Measurements from ENCODE around the gene TCEAL7.

Gene TCEAL7

GRCh38 chrX:103367502-103367901, 37.5 kb downstream of the TCEAL7 start:
- FAIRE-seq = no peak

GRCh38 chrX:103369479-103369878, 39.4 kb downstream of the TCEAL7 start:
- no peak for FAIRE-seq
- DNase-seq (ENCODE audit: low spot score) = no peak

More at GRCh38 chrX:103367502-103367901, 37.5 kb downstream of the TCEAL7 start:
- no peak for DNase-seq (ENCODE audit: low spot score)

- DNase-seq (ENCODE audit: low spot score) (no peak), FAIRE-seq (no peak)
Observed at GRCh38 chrX:103372886-103373285, 42.8 kb downstream of the TCEAL7 start.

GRCh38 chrX:103373581-103373980, 43.5 kb downstream of the TCEAL7 start:
- FAIRE-seq (no peak), DNase-seq (ENCODE audit: low spot score) (no peak)

- FAIRE-seq = no peak
- DNase-seq (ENCODE audit: low spot score) = peak; percentile 31
Observed at GRCh38 chrX:103376118-103376978, 46.3 kb downstream of the TCEAL7 start, which contains the start of gene BEX3. Gene BEX3, plus strand, starts transcription at chrX:103376538. Its CDS starts 984 bp downstream, at chrX:103377522.

GRCh38 chrX:103376979-103377324, 46.9 kb downstream of the TCEAL7 start:
- peak; percentile 5 for DNase-seq (ENCODE audit: low spot score)
- FAIRE-seq = no peak

GRCh38 chrX:103378990-103379389, 49.0 kb downstream of the TCEAL7 start:
- FAIRE-seq = no peak
- no peak for DNase-seq (ENCODE audit: low spot score)
